GM12878 (cell line): ENCODE data around the gene IL1RAPL1.

ENCODE experiments used
- BRCA1 ChIP-seq: IDR thresholded peaks from 2 replicates; pipeline ENCODE4 v1.6.1; 2011; ENCODE audit warnings: low read depth, low read length, improper control_type of control experiment
- E2F8 ChIP-seq: fragments of 450-650 bp; IDR thresholded peaks from 2 replicates; pipeline ENCODE4 v1.6.1; 2018; ENCODE audit warnings: mild to moderate bottlenecking, low read depth, moderate library complexity; ENCODE audit not compliant: partially characterized antibody
- EP300 ChIP-seq, 2 experiments: fragments of 150-350 bp in 1 of 2; IDR thresholded peaks; 2 replicates each; pipeline ENCODE4 v1.6.1; 2011 to 2012; ENCODE audit warnings: low read depth in 2 of 2, low read length in 2 of 2, borderline replicate concordance in 1 of 2, improper control_type of control experiment in 1 of 2, inconsistent platforms in 1 of 2; ENCODE audit not compliant: control insufficient read depth in 1 of 2
- ETV6 ChIP-seq, 2 experiments: fragments of 450-650 bp in 1 of 2; IDR thresholded peaks in 1 of 2; conservative IDR thresholded peaks in 1 of 2; 2 replicates each; pipeline ENCODE4 v1.6.1; 2014; ENCODE audit warnings: antibody characterized with exemption in 1 of 2, borderline replicate concordance in 1 of 2, low read depth in 1 of 2, mild to moderate bottlenecking in 1 of 2, moderate library complexity in 1 of 2
- HCFC1 ChIP-seq: fragments of 150-350 bp; IDR thresholded peaks from 2 replicates; pipeline ENCODE4 v1.6.1; 2014; ENCODE audit warnings: low read length
- NR2C2 ChIP-seq: IDR thresholded peaks from 2 replicates; pipeline ENCODE4 v1.6.1; 2011; ENCODE audit warnings: borderline replicate concordance, low read depth; ENCODE audit not compliant: control insufficient read depth, insufficient read length
- POLR2A ChIP-seq: IDR thresholded peaks from 2 replicates; pipeline ENCODE4 v1.6.1; 2011; ENCODE audit warnings: low read depth, mild to moderate bottlenecking, low read length
- REST ChIP-seq: IDR thresholded peaks from 2 replicates; pipeline ENCODE4 v1.6.1; 2012; ENCODE audit warnings: mild to moderate bottlenecking, low read depth, low read length
- YBX1 ChIP-seq: fragments of 450-650 bp; IDR thresholded peaks from 2 replicates; pipeline ENCODE4 v1.6.1; 2016; ENCODE audit warnings: antibody characterized with exemption
- TF ChIP-seq, protein P1 (sequence below), 3 experiments: IDR thresholded peaks in 2 of 3; conservative IDR thresholded peaks in 1 of 3; 2 replicates each; pipeline ENCODE4 v1.5.1; 2011; ENCODE audit warnings: low read depth in 3 of 3, low read length in 3 of 3, mild to moderate bottlenecking in 3 of 3, control low read depth in 2 of 3, moderate library complexity in 2 of 3, inconsistent platforms in 1 of 3, mixed read lengths in 1 of 3; ENCODE audit not compliant: control insufficient read depth in 2 of 3, insufficient read depth in 1 of 3; ENCODE audit errors: extremely low read depth in 1 of 3

DNA sequence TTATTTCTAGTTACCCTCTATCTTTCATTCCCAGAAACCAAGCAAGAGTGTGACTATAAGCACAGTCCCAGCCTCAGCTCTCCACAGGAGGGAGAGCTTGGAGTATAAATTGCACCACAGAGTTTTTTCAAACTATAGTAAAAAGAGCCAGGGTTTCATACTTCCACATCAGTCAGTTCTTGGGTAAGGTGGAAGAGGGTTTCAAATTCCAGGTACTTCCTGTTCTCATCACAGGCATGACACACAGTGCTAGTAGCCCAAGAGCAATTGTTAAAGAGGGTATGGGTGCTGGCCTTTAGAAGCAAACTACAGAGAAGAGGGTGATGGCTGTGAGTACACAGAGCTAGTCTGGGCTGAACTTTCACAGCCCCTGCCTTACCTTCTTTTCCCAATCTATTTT is 5.7 kb upstream of the IL1RAPL1 start:
- TF ChIP-seq HCFC1 (no peak), EP300 (IDR thresholded peaks at IDR 0.05; ENCODE audit: borderline replicate concordance in 1 of 2, control insufficient read depth in 1 of 2, low read depth in 2 of 2, low read length in 2 of 2) (no peak), ETV6 (conservative IDR thresholded peaks at IDR 0.05 in 1 of 2, IDR thresholded peaks at IDR 0.05 in 1 of 2; ENCODE audit: borderline replicate concordance in 1 of 2, low read depth in 1 of 2) (no peak), POLR2A (no peak), REST (no peak), NR2C2 (no peak), BRCA1 (no peak), E2F8 (no peak), YBX1 (no peak)
- TF ChIP-seq, protein P1, sequence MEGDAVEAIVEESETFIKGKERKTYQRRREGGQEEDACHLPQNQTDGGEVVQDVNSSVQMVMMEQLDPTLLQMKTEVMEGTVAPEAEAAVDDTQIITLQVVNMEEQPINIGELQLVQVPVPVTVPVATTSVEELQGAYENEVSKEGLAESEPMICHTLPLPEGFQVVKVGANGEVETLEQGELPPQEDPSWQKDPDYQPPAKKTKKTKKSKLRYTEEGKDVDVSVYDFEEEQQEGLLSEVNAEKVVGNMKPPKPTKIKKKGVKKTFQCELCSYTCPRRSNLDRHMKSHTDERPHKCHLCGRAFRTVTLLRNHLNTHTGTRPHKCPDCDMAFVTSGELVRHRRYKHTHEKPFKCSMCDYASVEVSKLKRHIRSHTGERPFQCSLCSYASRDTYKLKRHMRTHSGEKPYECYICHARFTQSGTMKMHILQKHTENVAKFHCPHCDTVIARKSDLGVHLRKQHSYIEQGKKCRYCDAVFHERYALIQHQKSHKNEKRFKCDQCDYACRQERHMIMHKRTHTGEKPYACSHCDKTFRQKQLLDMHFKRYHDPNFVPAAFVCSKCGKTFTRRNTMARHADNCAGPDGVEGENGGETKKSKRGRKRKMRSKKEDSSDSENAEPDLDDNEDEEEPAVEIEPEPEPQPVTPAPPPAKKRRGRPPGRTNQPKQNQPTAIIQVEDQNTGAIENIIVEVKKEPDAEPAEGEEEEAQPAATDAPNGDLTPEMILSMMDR (IDR thresholded peaks at IDR 0.05 in 2 of 3, conservative IDR thresholded peaks at IDR 0.05 in 1 of 3; ENCODE audit: control insufficient read depth in 2 of 3, extremely low read depth in 1 of 3, insufficient read depth in 1 of 3, low read depth in 3 of 3, low read length in 3 of 3): no peak
